Activated naive CD4-positive, alpha-beta T cell treated with anti-CD3 and anti-CD28 coated beads, Interleukin-2, amount 50 U/mL, for 16 hours (primary cell): ENCODE data around the gene OR10H2.
"Not testable (repeated sequence)": the region's sequence is repeated elsewhere in the genome, so short reads cannot be mapped to it uniquely, and the experiment has no call there.

ENCODE experiments used
- DNase-seq: peaks from one replicate; pipeline ENCODE4 v3.0.0-alpha.2; 2020

OR10H2 gene

DNA sequence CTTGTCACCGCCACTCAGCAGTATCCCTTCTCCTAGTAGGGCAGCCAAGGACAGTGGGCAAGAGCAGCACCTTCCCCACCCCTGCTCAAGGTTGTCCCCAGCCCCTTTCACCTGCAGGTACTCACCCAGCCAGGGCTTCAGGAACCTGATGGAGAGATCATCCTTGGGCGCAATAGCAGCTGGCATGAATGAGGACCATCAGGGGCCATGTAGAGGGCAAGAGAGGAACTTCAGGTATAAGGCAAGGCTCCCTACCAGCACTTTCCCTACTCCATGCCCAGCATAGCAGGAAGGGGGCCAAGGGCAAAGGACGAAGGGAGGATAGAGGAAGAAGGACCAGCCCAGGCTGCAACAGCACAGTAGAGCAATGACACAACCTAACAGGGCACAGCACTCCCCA, 46.3 kb downstream of the OR10H2 start:
- DNase-seq, result not testable (repeated sequence)

DNA sequence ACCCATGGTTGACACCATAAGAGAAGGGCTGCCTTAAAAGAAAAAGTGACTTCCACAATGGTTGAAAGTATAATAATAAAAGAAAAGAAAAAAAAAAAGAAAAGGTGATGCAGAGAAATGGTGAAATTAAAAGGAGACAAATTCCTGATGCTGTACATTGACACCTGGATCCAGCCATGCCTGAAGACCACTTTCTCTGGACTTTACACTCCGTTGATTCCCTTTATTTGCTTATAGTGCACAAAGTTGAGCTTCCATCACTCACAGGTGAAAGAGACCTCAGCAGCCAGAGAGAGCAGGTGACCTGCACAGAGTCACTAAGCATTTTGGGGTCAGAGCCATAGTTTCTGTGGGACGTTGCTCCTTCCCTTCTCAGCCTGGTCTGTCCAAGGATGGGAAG, 47.4 kb downstream of the OR10H2 start:
- no peak for DNase-seq

DNA sequence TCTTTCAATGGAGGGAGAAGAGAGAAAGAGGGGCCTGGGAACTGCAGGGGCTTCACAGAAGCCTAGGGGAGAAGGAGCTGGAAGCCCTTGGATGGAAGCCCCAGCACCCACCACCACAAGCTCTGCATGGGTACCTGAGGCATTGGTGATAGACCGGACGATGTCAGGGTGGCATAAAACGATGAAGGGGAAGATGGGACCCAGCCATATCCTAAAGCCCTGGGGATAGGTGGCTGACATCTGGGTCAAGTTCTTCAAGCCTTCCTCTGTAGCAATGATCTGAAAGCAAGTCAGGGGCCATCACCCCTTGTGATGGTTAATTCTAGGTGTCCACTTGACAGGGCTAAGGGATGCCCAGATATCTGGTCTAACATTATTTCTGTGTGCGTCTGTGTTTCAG, 48.4 kb downstream of the OR10H2 start:
- no peak for DNase-seq

DNA sequence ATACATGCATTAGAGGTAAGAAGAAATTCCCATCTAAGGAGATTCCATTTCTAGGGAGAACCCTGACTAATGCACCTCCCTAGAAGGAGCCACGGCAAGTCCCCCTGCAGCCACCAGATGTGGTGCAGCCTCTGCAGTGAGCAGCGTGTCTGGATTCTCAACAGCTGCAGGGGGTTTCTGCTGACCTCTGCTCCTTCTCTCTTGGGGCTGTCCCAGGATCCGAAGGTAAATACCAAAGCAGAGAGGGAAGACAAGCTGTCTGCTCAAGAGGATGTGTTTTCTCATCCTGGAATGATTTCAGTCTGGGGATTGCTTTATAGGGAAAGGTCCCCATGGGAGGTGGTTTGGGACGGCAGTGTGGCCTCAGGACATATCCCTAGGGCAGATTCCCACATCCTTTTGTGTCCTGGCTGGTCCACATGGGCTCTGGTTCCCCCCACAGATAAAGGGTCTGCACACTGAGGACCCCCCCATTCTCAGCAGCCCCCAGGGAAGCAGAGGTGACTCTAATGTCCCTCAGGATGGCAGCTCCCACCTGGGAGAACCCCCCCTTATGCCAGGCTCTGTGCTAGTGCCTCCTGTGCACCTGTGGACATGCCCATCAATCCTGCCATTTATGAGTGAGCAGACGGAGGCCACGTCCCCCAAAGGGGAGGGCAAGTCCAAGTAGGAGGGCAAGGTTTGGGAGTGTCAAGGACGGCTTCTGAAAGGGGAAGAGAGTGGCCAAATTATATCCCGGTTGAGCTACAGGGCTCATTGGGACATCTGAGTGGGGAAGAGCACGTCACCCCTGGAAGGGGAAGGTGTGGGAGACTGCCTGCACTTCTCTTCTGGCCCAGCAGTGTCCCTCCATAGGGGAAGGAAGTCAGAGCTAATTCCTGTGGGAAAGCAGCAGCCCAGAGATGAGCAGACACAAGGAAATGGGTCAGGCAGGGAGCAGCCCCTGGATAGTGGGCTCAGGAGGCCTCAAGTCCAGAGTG, 49.5 kb downstream of the OR10H2 start:
- DNase-seq, result no peak
